HCT116 (cell line): ENCODE results near the gene GALNT2. TPM values are rescaled to one million over a fixed set of nuclear protein-coding genes. Genes with fewer than 3 reads are reported as not detected.

Source experiments
- ATAC-seq: fragments of 200-7000 bp; cut with Tn5 transposase; 2 replicates; pipeline ENCODE4 v1.9.1; 2020; ENCODE audit warnings: mild to moderate bottlenecking, moderate library complexity
- BruUV-seq: library from RNA; stranded (reverse); fragments of 400-500 nt; replicated peaks from 2 replicates; lab custom pipeline; 2021; lab: Mats Ljungman, UMichigan
- CTCF ChIA-PET: fragments of 300-600 bp; sonication (Branson Sonifier 250); formaldehyde crosslinking; loops from one replicate; lab custom pipeline; 2021; ENCODE audit warnings: antibody characterized with exemption; lab: Charles Lee
- POLR2A ChIA-PET: fragments of 300-600, 350-600 bp; sonication (Branson Sonifier 250); formaldehyde crosslinking; loops from one replicate; lab custom pipeline; 2021; ENCODE audit warnings: antibody characterized with exemption; lab: Charles Lee
- RAD21 ChIA-PET, 2 experiments: fragments of 300-600 bp; sonication (Branson Sonifier 250); formaldehyde crosslinking; loops; one replicate each; lab custom pipeline; 2023; ENCODE audit warnings: low total read pairs in 2 of 2; ENCODE audit not compliant: uncharacterized antibody in 2 of 2, unreplicated experiment in 2 of 2, low non-redundant PET in 1 of 2; lab: Charles Lee
- DNase-seq: peaks from one replicate; pipeline ENCODE4 v3.0.0-alpha.2; 2010; ENCODE audit warnings: low read depth, low spot score
- H2AFZ ChIP-seq: fragments of 200-600 bp; shearing (Covaris generic), sonication (generic); 2 replicates; pipeline ENCODE4 v1.6.1; 2017; ENCODE audit warnings: low read depth, mixed run types, mixed read lengths, antibody characterized with exemption, low read length; ENCODE audit not compliant: poor library complexity, severe bottlenecking
- H3K27ac ChIP-seq: 2 replicates; pipeline ENCODE4 v1.5.1; 2012; ENCODE audit warnings: low read depth, low read length
- H3K27me3 ChIP-seq: fragments of 200-600 bp; sonication (generic); 2 replicates; pipeline ENCODE4 v1.6.1; 2016; ENCODE audit warnings: mixed run types, low read length, mixed read lengths; ENCODE audit not compliant: insufficient read depth
- H3K36me3 ChIP-seq, 2 experiments: fragments of 200-500 bp in 1 of 2; fragments of 200-600 bp in 1 of 2; sonication (Bioruptor generic) in 1 of 2; sonication (generic) in 1 of 2; 2 replicates each; pipeline versions ENCODE4 v1.5.1 to v1.6.1; 2014 to 2016; ENCODE audit warnings: low read length in 2 of 2, inconsistent platforms in 1 of 2, mixed read lengths in 1 of 2, mixed run types in 1 of 2; ENCODE audit not compliant: insufficient read depth in 2 of 2, control insufficient read depth in 1 of 2
- H3K4me1 ChIP-seq, 2 experiments: fragments of 200-600 bp in 1 of 2; sonication (generic) in 1 of 2; 2 replicates each; pipeline versions ENCODE4 v1.5.1 to v1.6.1; 2012 to 2017; ENCODE audit warnings: low read length in 2 of 2, inconsistent platforms in 1 of 2, mild to moderate bottlenecking in 1 of 2, mixed read lengths in 1 of 2, mixed run types in 1 of 2, moderate library complexity in 1 of 2; ENCODE audit not compliant: insufficient read depth in 2 of 2, control insufficient read depth in 1 of 2
- H3K4me2 ChIP-seq: fragments of 200-600 bp; sonication (generic); 2 replicates; pipeline ENCODE4 v1.6.1; 2017; ENCODE audit warnings: mixed run types, low read length, mixed read lengths
- H3K4me3 ChIP-seq, 2 experiments: fragments of 200-600 bp in 1 of 2; sonication (generic) in 1 of 2; replicated peaks in 1 of 2; 2 replicates each; pipeline ENCODE4 v1.5.1; 2011 to 2016; ENCODE audit warnings: low read length in 2 of 2, control low read depth in 1 of 2, low read depth in 1 of 2, mild to moderate bottlenecking in 1 of 2, mixed read lengths in 1 of 2, mixed run types in 1 of 2
- H3K79me2 ChIP-seq: fragments of 200-600 bp; sonication (generic); 2 replicates; pipeline ENCODE4 v1.6.1; 2017; ENCODE audit warnings: mild to moderate bottlenecking, mixed run types, low read length, moderate library complexity, mixed read lengths; ENCODE audit not compliant: insufficient read depth
- H3K9ac ChIP-seq: fragments of 200-600 bp; sonication (generic); 2 replicates; pipeline ENCODE4 v1.6.1; 2016; ENCODE audit warnings: low read length, mixed read lengths
- H3K9me2 ChIP-seq: fragments of 200-600 bp; sonication (generic), shearing (Covaris generic); 2 replicates; pipeline ENCODE4 v1.6.1; 2017; ENCODE audit warnings: mixed run types, mild to moderate bottlenecking, moderate library complexity; ENCODE audit not compliant: insufficient read depth
- H3K9me3 ChIP-seq, 2 experiments: fragments of 200-500 bp in 1 of 2; fragments of 200-600 bp in 1 of 2; sonication (Bioruptor generic) in 1 of 2; sonication (generic) in 1 of 2; 2 replicates each; pipeline ENCODE4 v1.6.1; 2014 to 2017; ENCODE audit warnings: low read length in 2 of 2, mixed read lengths in 2 of 2, inconsistent platforms in 1 of 2, low read depth in 1 of 2, mild to moderate bottlenecking in 1 of 2, mixed run types in 1 of 2, moderate library complexity in 1 of 2; ENCODE audit not compliant: control insufficient read depth in 1 of 2, insufficient read depth in 1 of 2
- H4K20me1 ChIP-seq: fragments of 200-600 bp; sonication (generic), shearing (Covaris generic); 2 replicates; pipeline ENCODE4 v1.6.1; 2017; ENCODE audit warnings: mixed run types, mild to moderate bottlenecking, moderate library complexity; ENCODE audit not compliant: insufficient read depth
- CBX3 ChIP-seq: IDR thresholded peaks from 2 replicates; pipeline ENCODE4 v1.6.1; 2012; ENCODE audit warnings: low read depth
- CEBPB ChIP-seq: IDR thresholded peaks from 2 replicates; pipeline ENCODE4 v1.6.1; 2012; ENCODE audit warnings: low read depth
- ELF1 ChIP-seq: IDR thresholded peaks from 2 replicates; pipeline ENCODE4 v1.6.1; 2012; ENCODE audit warnings: low read depth, borderline replicate concordance
- EZH2 ChIP-seq: fragments of 200-600 bp; sonication (generic); IDR thresholded peaks from 2 replicates; pipeline ENCODE4 v1.6.1; 2017; ENCODE audit warnings: antibody characterized with exemption, mixed run types
- EZH2phosphoT487 ChIP-seq: fragments of 200-600 bp; IDR thresholded peaks from 2 replicates; pipeline ENCODE4 v1.6.1; 2018; ENCODE audit warnings: antibody characterized with exemption, borderline replicate concordance
- JUND ChIP-seq: IDR thresholded peaks from 2 replicates; pipeline ENCODE4 v1.6.1; 2012
- POLR2A ChIP-seq: IDR thresholded peaks from 2 replicates; pipeline ENCODE4 v1.7.0; 2011; ENCODE audit warnings: borderline replicate concordance; ENCODE audit not compliant: insufficient read depth, insufficient read length; ENCODE audit errors: extremely low read depth
- POLR2AphosphoS5 ChIP-seq: IDR thresholded peaks from 2 replicates; pipeline ENCODE4 v1.6.1; 2011; ENCODE audit warnings: mild to moderate bottlenecking, low read depth, low read length, moderate library complexity
- RAD21 ChIP-seq: IDR thresholded peaks from 2 replicates; pipeline ENCODE4 v1.6.1; 2012; ENCODE audit warnings: low read depth, mild to moderate bottlenecking
- SP1 ChIP-seq: IDR thresholded peaks from 2 replicates; pipeline ENCODE4 v1.6.1; 2012; ENCODE audit warnings: low read depth
- SRF ChIP-seq: IDR thresholded peaks from 2 replicates; pipeline ENCODE4 v1.6.1; 2012; ENCODE audit warnings: low read depth
- YY1 ChIP-seq: IDR thresholded peaks from 2 replicates; pipeline ENCODE4 v1.6.1; 2011; ENCODE audit warnings: low read length, low read depth, moderate library complexity, mild to moderate bottlenecking; ENCODE audit not compliant: insufficient replicate concordance; ENCODE audit errors: extremely low read depth
- ZFX ChIP-seq: fragments of 450-650 bp; IDR thresholded peaks from 2 replicates; pipeline ENCODE4 v1.6.1; 2017
- ZNF274 ChIP-seq: fragments of 200-500 bp; sonication (Bioruptor generic); IDR thresholded peaks from 2 replicates; pipeline ENCODE4 v1.6.1; 2014; ENCODE audit warnings: mild to moderate bottlenecking, low read depth, low read length, inconsistent platforms
- intact Hi-C: fragments of 100-400 bp; cut with micrococcal nuclease; formaldehyde crosslinking; loops from 2 replicates; pipeline ENCODE4 v1.10.0; 2022
- total RNA-seq: library from RNA; stranded (reverse); gene quantifications from one replicate; pipeline ENCODE4 v1.2.1, GENCODE V29; 2021; ENCODE audit not compliant: unreplicated experiment
- TF ChIP-seq, protein P1 (sequence below): IDR thresholded peaks from 2 replicates; pipeline ENCODE4 v1.6.1; 2012; ENCODE audit warnings: low read depth
- TF ChIP-seq, protein P2 (sequence below), 3 experiments: fragments of 200-600 bp in 1 of 3; sonication (generic) in 1 of 3; IDR thresholded peaks in 2 of 3; conservative IDR thresholded peaks in 1 of 3; 2 replicates each; pipeline ENCODE4 v1.5.1; 2012 to 2017; ENCODE audit warnings: low read depth in 2 of 3, low read length in 2 of 3, antibody characterized with exemption in 1 of 3, borderline replicate concordance in 1 of 3, control low read depth in 1 of 3, mild to moderate bottlenecking in 1 of 3, mixed read lengths in 1 of 3, mixed run types in 1 of 3, moderate library complexity in 1 of 3; ENCODE audit not compliant: insufficient read depth in 1 of 3

The GALNT2 gene
- total RNA-seq, 1 experiment from 2014 or later, result 40.8 TPM

DNA sequence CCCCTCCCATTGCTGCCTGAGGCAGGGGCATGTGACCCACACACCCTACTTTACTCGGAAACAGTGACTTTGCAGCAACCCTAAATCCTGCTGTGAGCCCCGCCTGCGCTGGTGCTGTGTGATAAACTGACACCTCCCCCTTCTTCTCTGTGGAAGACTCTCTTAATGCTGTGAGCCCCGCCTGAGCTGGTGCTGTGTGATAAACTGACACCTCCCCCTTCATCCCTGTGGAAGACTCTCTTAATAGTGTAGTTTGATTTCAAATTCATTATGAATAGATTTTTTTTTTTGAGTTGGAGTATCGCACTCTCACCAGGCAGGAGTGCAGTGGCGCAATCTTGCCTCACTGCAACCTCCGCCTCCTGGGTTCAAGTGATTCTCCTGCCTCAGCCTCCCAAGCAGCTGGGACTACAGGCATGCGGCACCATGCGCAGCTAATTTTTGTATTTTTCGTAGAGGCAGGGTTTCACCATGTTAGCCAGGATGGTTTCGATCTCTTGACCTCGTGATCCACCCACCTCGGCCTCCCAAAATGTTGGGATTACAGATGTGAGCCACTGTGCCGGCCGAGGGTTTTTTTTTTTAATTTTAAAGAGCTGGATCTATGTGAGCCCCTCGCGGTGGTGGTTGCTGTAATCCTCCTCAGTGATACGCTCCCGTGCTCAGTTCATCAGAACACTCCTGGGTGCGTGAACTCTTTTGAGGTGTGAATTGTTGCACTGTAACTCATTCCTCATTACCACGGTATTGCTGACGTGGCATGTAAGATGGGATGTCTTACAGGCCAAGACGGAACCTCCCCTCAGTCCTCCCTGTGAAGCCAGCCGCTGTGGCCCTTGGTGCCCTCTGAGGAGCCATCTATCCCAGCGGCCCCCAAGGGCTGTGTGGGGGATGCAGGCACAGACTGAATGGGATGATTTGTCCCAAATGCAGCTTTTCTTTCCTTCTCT, 60.3 kb downstream of the GALNT2 start:
- CTCF ChIA-PET, result no interaction called here
- no peak for ATAC-seq
- no peaks in the 10 kb centered on the region for H3K36me3 ChIP-seq
- H3K27ac ChIP-seq, result no peak overlapping the region
- intact Hi-C loops, result no loop called here
- no peaks in the 10 kb centered on the region for H3K9me3 ChIP-seq
- no peak overlapping the region for H3K4me2 ChIP-seq
- no peaks in the 10 kb centered on the region for H3K79me2 ChIP-seq
- no peak overlapping the region for H3K4me3 ChIP-seq
- H4K20me1 ChIP-seq, result no peaks in the 10 kb centered on the region
- H2AFZ ChIP-seq, result no peak overlapping the region
- BruUV-seq, result no TSS peak
- no peak for DNase-seq
- RAD21 ChIA-PET, result interaction anchor here in 1 of 2 experiments (0.7 kb wide), 1 partner anchor 40 kb away, joined by 3 read pairs; no protein-coding TSS in a partner anchor
- POLR2A ChIA-PET, result no interaction called here
- no peaks in the 10 kb centered on the region for H3K9me2 ChIP-seq
- no peaks in the 10 kb centered on the region for H3K27me3 ChIP-seq
- peaks cover 10 to 20% of the 10 kb centered on the region in 2 experiments for H3K4me1 ChIP-seq
- H3K9ac ChIP-seq, result no peak overlapping the region
- TF ChIP-seq YY1 (no peak), CEBPB (no peak), ZNF274 (no peak), EZH2 (no peak), RAD21 (no peak), ZFX (no peak), ELF1 (no peak), POLR2AphosphoS5 (no peak), JUND (no peak), SRF (no peak), EZH2phosphoT487 (no peak), CBX3 (no peak), POLR2A (no peak), SP1 (no peak)
- TF ChIP-seq, protein P1, sequence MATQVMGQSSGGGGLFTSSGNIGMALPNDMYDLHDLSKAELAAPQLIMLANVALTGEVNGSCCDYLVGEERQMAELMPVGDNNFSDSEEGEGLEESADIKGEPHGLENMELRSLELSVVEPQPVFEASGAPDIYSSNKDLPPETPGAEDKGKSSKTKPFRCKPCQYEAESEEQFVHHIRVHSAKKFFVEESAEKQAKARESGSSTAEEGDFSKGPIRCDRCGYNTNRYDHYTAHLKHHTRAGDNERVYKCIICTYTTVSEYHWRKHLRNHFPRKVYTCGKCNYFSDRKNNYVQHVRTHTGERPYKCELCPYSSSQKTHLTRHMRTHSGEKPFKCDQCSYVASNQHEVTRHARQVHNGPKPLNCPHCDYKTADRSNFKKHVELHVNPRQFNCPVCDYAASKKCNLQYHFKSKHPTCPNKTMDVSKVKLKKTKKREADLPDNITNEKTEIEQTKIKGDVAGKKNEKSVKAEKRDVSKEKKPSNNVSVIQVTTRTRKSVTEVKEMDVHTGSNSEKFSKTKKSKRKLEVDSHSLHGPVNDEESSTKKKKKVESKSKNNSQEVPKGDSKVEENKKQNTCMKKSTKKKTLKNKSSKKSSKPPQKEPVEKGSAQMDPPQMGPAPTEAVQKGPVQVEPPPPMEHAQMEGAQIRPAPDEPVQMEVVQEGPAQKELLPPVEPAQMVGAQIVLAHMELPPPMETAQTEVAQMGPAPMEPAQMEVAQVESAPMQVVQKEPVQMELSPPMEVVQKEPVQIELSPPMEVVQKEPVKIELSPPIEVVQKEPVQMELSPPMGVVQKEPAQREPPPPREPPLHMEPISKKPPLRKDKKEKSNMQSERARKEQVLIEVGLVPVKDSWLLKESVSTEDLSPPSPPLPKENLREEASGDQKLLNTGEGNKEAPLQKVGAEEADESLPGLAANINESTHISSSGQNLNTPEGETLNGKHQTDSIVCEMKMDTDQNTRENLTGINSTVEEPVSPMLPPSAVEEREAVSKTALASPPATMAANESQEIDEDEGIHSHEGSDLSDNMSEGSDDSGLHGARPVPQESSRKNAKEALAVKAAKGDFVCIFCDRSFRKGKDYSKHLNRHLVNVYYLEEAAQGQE, result no peak
- TF ChIP-seq, protein P2, sequence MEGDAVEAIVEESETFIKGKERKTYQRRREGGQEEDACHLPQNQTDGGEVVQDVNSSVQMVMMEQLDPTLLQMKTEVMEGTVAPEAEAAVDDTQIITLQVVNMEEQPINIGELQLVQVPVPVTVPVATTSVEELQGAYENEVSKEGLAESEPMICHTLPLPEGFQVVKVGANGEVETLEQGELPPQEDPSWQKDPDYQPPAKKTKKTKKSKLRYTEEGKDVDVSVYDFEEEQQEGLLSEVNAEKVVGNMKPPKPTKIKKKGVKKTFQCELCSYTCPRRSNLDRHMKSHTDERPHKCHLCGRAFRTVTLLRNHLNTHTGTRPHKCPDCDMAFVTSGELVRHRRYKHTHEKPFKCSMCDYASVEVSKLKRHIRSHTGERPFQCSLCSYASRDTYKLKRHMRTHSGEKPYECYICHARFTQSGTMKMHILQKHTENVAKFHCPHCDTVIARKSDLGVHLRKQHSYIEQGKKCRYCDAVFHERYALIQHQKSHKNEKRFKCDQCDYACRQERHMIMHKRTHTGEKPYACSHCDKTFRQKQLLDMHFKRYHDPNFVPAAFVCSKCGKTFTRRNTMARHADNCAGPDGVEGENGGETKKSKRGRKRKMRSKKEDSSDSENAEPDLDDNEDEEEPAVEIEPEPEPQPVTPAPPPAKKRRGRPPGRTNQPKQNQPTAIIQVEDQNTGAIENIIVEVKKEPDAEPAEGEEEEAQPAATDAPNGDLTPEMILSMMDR (IDR thresholded peaks at IDR 0.05 in 2 of 3, conservative IDR thresholded peaks at IDR 0.05 in 1 of 3; ENCODE audit: borderline replicate concordance in 1 of 3, insufficient read depth in 1 of 3, low read depth in 2 of 3, low read length in 2 of 3), result no peak
